Measurements from ENCODE around the gene SCAMP2.

Gene SCAMP2

GRCh38 chr15:74837482-74838136, 35.6 kb downstream of the SCAMP2 start:
- no peak for DNase-seq

DNA sequence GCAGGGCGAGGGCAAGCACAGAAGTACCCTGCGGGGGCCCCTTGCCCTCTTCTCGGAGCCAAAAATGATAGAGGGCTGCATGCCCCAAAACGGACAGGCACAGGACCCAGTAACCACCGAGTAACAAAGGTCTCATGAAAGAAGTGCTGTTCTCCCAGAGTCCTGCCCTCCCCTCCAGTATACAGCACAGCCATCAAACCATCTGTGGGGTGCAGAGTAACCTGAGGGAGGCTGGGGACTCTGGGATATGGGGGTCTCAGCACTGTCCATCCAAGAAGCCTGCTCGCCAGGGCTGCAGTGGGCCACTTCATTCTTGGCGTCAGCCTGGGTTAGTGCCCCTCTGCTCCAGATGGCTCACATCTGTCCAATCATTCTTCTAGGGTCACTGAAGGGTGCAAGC, 36.3 kb downstream of the SCAMP2 start:
- no peak for DNase-seq

GRCh38 chr15:74835312-74835823, 37.8 kb downstream of the SCAMP2 start:
- DNase-seq = no peak

DNA sequence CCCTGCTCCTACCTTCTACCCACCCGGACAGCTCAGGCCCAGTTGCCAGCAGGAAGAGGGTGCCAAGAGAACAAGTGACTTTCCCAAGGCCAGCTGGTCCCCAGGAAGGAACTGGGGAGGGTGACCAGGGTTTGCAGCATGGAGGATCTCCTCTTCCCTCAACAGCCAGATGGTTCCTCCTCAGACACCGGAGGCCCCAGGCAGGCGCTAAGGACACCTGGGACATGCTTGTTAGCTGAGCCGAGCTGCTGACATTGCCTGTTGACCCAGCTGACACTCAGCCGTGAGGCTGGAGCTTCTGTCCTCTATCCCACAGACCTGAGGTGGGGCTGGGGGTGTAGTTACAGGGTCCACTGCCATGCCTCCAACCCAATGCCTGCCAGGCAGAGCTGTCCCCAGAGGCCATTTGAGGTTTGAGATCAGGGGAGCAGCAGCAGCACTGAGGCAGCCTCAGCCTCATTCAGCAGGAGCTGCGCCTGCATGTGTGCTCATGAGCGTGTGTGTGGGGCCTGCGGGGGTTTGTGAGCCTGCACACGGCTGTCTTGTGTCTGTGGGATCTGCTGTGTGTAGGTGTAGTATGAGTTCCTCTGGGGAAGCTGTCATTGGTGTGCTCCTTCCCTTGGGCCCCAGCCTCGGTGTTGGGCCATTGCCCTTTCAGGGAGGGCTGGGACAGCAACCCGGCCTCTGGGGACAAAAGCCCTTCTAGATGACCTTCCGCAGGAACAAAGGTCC, 39.6 kb downstream of the SCAMP2 start:
- no peak for DNase-seq

DNA sequence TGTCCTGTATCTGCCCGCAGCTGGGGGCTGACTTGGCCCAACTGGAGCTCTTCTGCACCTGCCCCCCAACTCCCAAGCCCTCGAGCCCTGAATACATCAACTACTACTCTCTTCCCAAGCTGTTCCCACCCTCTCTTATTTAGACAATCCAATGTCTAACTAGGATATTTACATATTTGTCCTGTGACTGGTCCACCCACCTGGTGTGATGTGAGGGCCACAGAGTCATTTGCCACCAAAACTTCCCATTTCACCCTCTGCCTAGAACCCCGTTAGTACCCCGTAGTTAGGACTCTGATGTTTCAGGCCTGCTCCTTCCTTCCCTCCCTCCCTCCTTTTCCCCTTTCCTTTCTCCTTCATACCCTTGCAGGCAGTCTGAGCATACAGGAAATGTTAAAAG, 40.3 kb downstream of the SCAMP2 start:
- DNase-seq = no peak

DNA sequence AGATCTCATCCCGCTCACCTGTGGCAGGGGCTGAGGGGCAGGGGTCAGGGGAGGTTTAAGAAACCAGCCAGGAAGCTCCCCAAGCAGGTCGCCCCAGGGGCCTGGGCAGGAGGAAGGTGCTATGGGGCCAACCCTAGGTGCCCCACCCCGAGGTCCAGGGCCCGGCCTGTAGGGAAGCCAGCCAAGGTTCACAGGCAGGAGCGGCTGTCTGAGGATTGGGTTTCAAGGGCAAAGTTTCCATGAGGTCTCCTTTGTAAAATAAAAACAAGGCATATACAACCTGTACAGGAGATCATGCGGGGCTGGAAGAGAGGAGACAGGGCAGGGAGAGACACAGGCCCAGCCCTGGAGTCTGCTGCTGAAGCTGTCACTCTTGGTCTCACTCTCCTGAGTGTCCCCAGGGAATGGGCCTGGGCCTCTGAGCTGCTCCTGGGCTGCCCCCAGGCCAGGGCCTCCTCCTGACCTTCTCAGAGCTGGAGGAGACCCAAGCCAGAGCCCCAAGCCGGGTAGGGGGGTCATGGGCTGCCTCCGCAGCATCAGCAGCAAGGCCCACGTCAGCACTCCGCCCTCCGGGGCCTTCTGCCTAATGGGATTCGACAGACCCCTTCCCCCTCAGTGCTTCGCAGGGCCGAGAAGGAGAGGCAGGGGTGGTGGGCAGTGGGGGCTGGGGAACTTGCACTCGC, 41.2 kb downstream of the SCAMP2 start:
- no peak for DNase-seq

GRCh38 chr15:74830868-74831267, 42.3 kb downstream of the SCAMP2 start:
- peak; percentile 64 for DNase-seq

GRCh38 chr15:74829991-74830390, 43.2 kb downstream of the SCAMP2 start:
- no peak for DNase-seq

DNA sequence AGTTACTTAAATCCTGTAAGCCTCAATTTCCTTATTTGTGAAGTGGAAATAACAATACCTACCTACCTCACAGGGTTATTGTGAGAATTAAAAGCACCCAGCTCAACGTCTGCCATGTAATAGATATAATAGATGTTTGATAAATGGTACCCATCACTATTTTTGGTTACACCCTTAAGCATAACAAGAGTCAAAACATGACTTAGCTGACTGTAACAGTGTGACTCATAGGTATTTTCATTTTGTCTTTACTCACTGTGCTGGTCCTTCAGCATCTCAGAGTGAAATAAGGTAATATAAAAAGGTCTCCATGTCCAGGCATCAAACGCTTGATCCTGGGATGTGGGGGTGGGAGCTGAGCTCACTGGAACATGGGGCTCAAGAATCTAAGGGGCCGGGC, 43.7 kb downstream of the SCAMP2 start:
- DNase-seq = no peak

DNA sequence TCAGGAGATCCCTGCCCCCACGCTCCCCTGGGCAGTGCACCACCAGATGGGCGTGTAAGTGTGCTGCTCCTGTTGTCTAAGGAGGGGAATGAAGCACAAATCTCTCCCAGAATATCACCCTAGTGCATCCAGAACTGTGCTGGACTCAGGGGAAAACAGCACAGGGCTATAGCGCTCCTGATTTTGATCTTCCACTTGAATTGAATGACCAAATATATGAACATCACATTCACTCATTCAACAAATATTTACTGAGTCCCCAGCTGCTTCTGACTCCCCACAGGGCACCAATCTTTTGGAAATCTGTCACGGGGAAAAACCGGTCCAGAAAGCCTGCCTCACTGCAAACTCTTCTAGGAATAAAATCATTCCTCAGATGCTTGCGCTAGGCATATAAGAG, 44.3 kb downstream of the SCAMP2 start:
- DNase-seq = no peak

DNA sequence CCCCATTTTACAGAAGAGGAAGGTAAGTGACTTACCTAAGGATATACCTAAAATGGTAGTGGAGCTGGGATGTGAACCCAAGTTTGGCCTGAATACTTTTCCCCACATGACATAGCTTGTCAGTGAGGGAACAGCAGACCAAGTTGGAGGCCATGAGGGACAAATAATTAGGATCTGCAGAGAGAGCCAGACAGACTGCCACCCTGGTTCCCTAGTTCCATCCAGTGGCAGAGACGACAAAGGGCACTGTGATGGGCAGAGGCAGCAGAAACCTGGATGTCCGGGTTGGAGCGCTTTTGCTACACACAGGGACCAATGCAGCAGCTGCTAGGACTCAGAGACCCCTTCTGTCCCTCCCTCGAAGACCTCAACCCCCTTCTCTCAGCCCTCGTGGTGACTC, 45.6 kb downstream of the SCAMP2 start:
- DNase-seq = no peak

GRCh38 chr15:74826921-74827320, 46.2 kb downstream of the SCAMP2 start:
- DNase-seq = no peak

DNA sequence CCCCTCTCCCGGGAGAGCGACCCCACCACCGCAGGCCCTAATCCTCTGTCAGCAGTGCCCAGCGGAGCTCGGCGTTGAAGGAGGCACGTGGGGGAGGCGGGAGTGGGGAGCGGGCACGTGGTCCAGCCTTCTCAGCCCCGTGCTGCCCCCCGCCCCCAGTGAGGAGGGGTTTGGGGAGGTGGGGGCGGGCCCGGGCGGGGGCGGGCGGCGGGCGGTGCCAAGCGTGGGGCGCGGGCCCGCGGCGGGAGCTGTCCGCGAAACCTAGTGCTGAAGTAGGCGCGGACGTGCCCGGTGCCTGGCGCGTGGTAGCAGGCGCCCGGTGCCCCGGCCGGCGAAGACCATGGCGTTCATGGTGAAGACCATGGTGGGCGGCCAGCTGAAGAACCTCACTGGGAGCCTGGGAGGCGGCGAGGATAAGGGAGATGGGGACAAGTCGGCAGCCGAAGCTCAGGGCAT, 46.8 kb downstream of the SCAMP2 start, which contains the start of gene CPLX3:
Gene CPLX3 (plus strand): TSS at position 264 of the 456 bp plus-strand sequence. CDS start 77 bp downstream, at position 341.
- DNase-seq = peak; percentile 64

- DNase-seq = no peak
Observed at GRCh38 chr15:74825866-74826265, 47.3 kb downstream of the SCAMP2 start.

DNA sequence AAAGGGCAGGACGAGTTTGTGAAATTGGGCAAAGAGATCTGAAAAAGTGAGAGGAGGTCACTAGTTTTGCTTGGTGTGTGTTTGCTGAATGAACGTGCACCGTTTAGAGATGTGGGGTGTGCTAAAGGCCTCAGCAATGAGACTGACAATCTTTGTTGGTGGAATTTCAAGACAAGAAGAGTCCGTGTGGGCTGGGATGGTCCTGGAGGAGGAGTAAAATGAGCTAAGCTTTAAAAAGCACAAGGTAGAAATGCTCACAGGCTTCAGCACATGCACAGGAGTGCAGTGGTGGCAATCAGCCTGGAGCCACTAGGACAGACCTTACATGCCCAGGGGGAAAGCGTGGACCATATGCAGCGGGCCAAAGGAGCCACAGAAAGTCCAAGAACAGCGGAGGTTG, 48.2 kb downstream of the SCAMP2 start:
- no peak for DNase-seq

DNA sequence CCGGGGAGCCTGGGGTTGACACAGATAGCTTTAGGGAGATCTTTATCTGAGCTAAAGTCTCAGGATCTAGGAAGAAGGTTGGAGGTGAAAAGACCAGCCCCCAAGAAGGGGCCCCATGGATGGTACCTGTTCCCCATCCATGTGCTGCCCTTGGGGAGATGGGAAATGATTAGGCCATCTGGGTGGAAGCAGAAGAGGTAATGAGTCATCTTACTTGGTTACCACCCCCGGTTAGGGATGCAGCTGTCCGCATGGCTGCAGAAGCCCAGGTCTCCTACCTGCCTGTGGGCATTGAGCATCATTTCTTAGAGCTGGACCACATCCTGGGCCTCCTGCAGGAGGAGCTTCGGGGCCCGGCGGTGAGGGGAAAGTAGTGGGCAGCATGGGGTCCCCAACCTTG, 49.8 kb downstream of the SCAMP2 start:
- DNase-seq = no peak

GRCh38 chr15:74822233-74822632, 50.9 kb downstream of the SCAMP2 start:
- DNase-seq = no peak

GRCh38 chr15:74821790-74822158, 51.4 kb downstream of the SCAMP2 start:
- DNase-seq = no peak

GRCh38 chr15:74821091-74821789, 51.9 kb downstream of the SCAMP2 start:
- no peak for DNase-seq

- no peak for DNase-seq
Observed at GRCh38 chr15:74820056-74820455, 53.1 kb downstream of the SCAMP2 start.

GRCh38 chr15:74817370-74817737, 55.8 kb downstream of the SCAMP2 start:
- no peak for DNase-seq

- DNase-seq = no peak
Observed at GRCh38 chr15:74816624-74817369, 56.4 kb downstream of the SCAMP2 start.
